C4-2B (cell line): ENCODE results near the gene KIF6.

Source experiments
- CTCF ChIP-seq: fragments of 450-650 bp; conservative IDR thresholded peaks from 2 replicates; pipeline ENCODE4 v1.5.1; 2017; ENCODE audit warnings: mild to moderate bottlenecking
- ZFX ChIP-seq: fragments of 450-650 bp; IDR thresholded peaks from 2 replicates; pipeline ENCODE4 v1.6.1; 2017

GRCh38 chr6:39344821-39345280 lies 380.4 kb downstream of the KIF6 start:
- no peak for TF ChIP-seq CTCF
- TF ChIP-seq ZFX, result no peak
